Measurements from ENCODE around the gene CFLAR. TPM values are rescaled to one million over a fixed set of nuclear protein-coding genes. Genes with fewer than 3 reads are reported as not detected.

Gene CFLAR
- total and polyA plus RNA-seq, 9 of the 15 experiments (the other 6 are each of a cell fraction or from before 2014, with no cell fraction given): 27.5 to 102 (median 54.0) TPM

DNA sequence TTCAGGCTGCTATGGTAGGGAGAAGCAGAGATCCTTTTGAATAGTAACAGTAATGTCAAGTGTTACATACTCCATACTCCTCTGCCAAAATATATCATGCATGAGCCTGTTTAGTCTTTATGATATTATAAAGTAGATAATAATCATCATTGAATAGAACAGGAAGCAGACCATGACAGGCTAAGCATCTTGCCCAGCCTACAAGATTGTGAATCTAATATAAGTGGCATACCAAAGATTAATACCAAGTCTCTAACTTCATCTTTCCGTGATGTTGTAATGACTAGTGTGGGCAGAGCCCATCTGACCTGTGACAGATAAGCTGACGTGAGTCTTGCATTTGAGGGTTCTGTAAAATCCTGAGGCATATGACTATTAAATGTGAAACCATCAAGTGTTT lies 31.1 kb upstream of the CFLAR start (continued):
- TF ChIP-seq HES1 (IDR thresholded peaks at IDR 0.05; ENCODE audit: low read depth) (no peak), ZFP30 (CRISPR knock-in tag; IDR thresholded peaks at IDR 0.05; ENCODE audit: borderline replicate concordance) (no peak), FOXO4 (CRISPR knock-in tag; IDR thresholded peaks at IDR 0.05) (no peak), PHB2 (IDR thresholded peaks at IDR 0.05; ENCODE audit: low read depth) (no peak), DPF2 (IDR thresholded peaks at IDR 0.05) (no peak), SPI1 (IDR thresholded peaks at IDR 0.05; ENCODE audit: borderline replicate concordance, low read depth, low read length) (no peak), ZSCAN29 (IDR thresholded peaks at IDR 0.05) (no peak), EHMT2 (IDR thresholded peaks at IDR 0.05) (no peak)
- TF ChIP-seq, protein P1, sequence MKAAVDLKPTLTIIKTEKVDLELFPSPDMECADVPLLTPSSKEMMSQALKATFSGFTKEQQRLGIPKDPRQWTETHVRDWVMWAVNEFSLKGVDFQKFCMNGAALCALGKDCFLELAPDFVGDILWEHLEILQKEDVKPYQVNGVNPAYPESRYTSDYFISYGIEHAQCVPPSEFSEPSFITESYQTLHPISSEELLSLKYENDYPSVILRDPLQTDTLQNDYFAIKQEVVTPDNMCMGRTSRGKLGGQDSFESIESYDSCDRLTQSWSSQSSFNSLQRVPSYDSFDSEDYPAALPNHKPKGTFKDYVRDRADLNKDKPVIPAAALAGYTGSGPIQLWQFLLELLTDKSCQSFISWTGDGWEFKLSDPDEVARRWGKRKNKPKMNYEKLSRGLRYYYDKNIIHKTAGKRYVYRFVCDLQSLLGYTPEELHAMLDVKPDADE (conservative IDR thresholded peaks at IDR 0.05; ENCODE audit: control insufficient read depth, low read depth, low read length): no peak

- POLR2A ChIA-PET: interaction anchor here (1.1 kb wide), 1 partner anchor 25 kb away, joined by 3 read pairs; no protein-coding TSS in a partner anchor
These were observed 25.4 kb upstream of the CFLAR start for GRCh38 chr2:201090574-201090973.

More at GRCh38 chr2:201090574-201090973, 25.4 kb upstream of the CFLAR start:
- FAIRE-seq (no peak), ATAC-seq (no peak), DNase-seq (ENCODE audit: extremely low read depth in 1 of 4, low spot score in 3 of 4) (no peak)
- Histone ChIP-seq H3K27me3 (ENCODE audit: control insufficient read depth in 2 of 2, insufficient read depth in 2 of 2, low read length in 2 of 2) (no peaks in the 10 kb centered on the region), H3K4me1 (replicated peaks in 1 of 2; ENCODE audit: control insufficient read depth in 2 of 2, insufficient read depth in 2 of 2, low read length in 2 of 2) (no peaks in the 10 kb centered on the region), H3K27ac (ENCODE audit: extremely low read depth, low read depth, low read length) (no peak overlapping the region), H3K4me3 (no peak overlapping the region), H2AFZ (ENCODE audit: low read depth, low read length) (no peak overlapping the region), H3K4me2 (ENCODE audit: insufficient read depth, low read length) (no peak overlapping the region), H3K9me1 (ENCODE audit: control insufficient read depth, insufficient read depth, low read length) (no peaks in the 10 kb centered on the region), H3K9me3 (replicated peaks; ENCODE audit: control insufficient read depth, insufficient read depth, low read depth, low read length) (no peaks in the 10 kb centered on the region), H3K79me2 (ENCODE audit: control insufficient read depth, insufficient read depth, low read length) (no peaks in the 10 kb centered on the region), H3K36me3 (ENCODE audit: control insufficient read depth, insufficient read depth, low read length) (peaks cover 8% of the 10 kb centered on the region; the same call in 1 of the 3 replicates), H3K9ac (ENCODE audit: insufficient read depth in 1 of 2, low read depth in 2 of 2, low read length in 2 of 2) (no peak overlapping the region), H4K20me1 (replicated peaks; ENCODE audit: control insufficient read depth, insufficient read depth, low read length) (no peaks in the 10 kb centered on the region)
- CTCF ChIA-PET (ENCODE audit: low intra/inter-chr PET ratio): no interaction called here
- in situ Hi-C loops (cut with MboI) (no loop called here), intact Hi-C loops (cut with micrococcal nuclease) (no loop called here)
- WGBS (ENCODE audit: insufficient coverage, low coverage, missing lambda C conversion rate): 61% methylated on average over 2 of the region's 4 CpGs
- no TSS peak for BruUV-seq (replicated peaks)

Data from K562 (cell line).